Liver (tissue), 9 donors: ENCODE data around the gene BRWD1. TPM values are rescaled to one million over a fixed set of nuclear protein-coding genes. Genes with fewer than 3 reads are reported as not detected.

Source experiments
- DNase-seq: peaks from one replicate; pipeline ENCODE4 v3.0.0-alpha.2; 2017; ENCODE audit warnings: low spot score
- H3K27ac ChIP-seq, 2 donors: one replicate each; pipeline ENCODE4 v1.7.0; 2013; ENCODE audit warnings: inconsistent platforms in 2 of 2, low read length in 2 of 2, control low read depth in 1 of 2, low read depth in 1 of 2, mild to moderate bottlenecking in 1 of 2
- H3K27me3 ChIP-seq, 4 donors: one replicate each; pipeline versions ENCODE4 v1.6.1 to v1.7.0; 2013; ENCODE audit warnings: low read length in 3 of 4, inconsistent platforms in 1 of 4, mild to moderate bottlenecking in 1 of 4, moderate library complexity in 1 of 4; ENCODE audit not compliant: control insufficient read depth in 4 of 4, insufficient read depth in 4 of 4
- H3K36me3 ChIP-seq, 4 donors: one replicate each; pipeline versions ENCODE4 v1.6.1 to v1.7.0; 2013; ENCODE audit warnings: low read length in 3 of 4, mild to moderate bottlenecking in 3 of 4, low read depth in 1 of 4, moderate library complexity in 1 of 4; ENCODE audit not compliant: control insufficient read depth in 4 of 4, insufficient read depth in 3 of 4
- H3K4me1 ChIP-seq, 4 donors: one replicate each; pipeline versions ENCODE4 v1.6.1 to v1.7.0; 2013; ENCODE audit warnings: low read length in 3 of 4, mild to moderate bottlenecking in 3 of 4, moderate library complexity in 1 of 4; ENCODE audit not compliant: control insufficient read depth in 4 of 4, insufficient read depth in 4 of 4
- H3K4me3 ChIP-seq, 3 donors: one replicate each; pipeline versions ENCODE4 v1.6.1 to v1.7.0; 2013; ENCODE audit warnings: low read length in 3 of 3, control low read depth in 1 of 3, low read depth in 1 of 3, mild to moderate bottlenecking in 1 of 3
- H3K9ac ChIP-seq, 2 donors: one replicate each; pipeline ENCODE4 v1.7.0; 2013; ENCODE audit warnings: low read length in 2 of 2, mild to moderate bottlenecking in 2 of 2, moderate library complexity in 2 of 2, control low read depth in 1 of 2, low read depth in 1 of 2
- H3K9me3 ChIP-seq, 4 donors: one replicate each; pipeline versions ENCODE4 v1.6.1 to v1.7.0; 2013; ENCODE audit warnings: low read length in 3 of 4; ENCODE audit not compliant: control insufficient read depth in 4 of 4
- EGR1 ChIP-seq, 2 donors: IDR thresholded peaks; 2 replicates each; pipeline ENCODE4 v1.6.1; 2016 to 2018; ENCODE audit warnings: antibody characterized with exemption in 2 of 2, low read depth in 2 of 2
- FOXA1 ChIP-seq: IDR thresholded peaks from 2 replicates; pipeline ENCODE4 v1.6.1; 2016; ENCODE audit warnings: antibody characterized with exemption
- FOXA2 ChIP-seq: IDR thresholded peaks from 2 replicates; pipeline ENCODE4 v1.6.1; 2016; ENCODE audit warnings: antibody characterized with exemption
- GABPA ChIP-seq, 2 donors: IDR thresholded peaks in 1 of 2; conservative IDR thresholded peaks in 1 of 2; 2 replicates each; pipeline ENCODE4 v1.6.1; 2016; ENCODE audit warnings: antibody characterized with exemption in 2 of 2, mild to moderate bottlenecking in 1 of 2, moderate library complexity in 1 of 2
- HNF4A ChIP-seq, 2 donors: conservative IDR thresholded peaks; 2 replicates each; pipeline ENCODE4 v1.6.1; 2016; ENCODE audit warnings: antibody characterized with exemption in 2 of 2, mild to moderate bottlenecking in 2 of 2
- HNF4G ChIP-seq: IDR thresholded peaks from 2 replicates; pipeline ENCODE4 v1.6.1; 2016; ENCODE audit warnings: antibody characterized with exemption
- JUND ChIP-seq, 2 donors: IDR thresholded peaks; 2 replicates each; pipeline ENCODE4 v1.6.1; 2016; ENCODE audit warnings: antibody characterized with exemption in 2 of 2
- RAD21 ChIP-seq, 2 donors: IDR thresholded peaks; 2 replicates each; pipeline ENCODE4 v1.6.1; 2016; ENCODE audit warnings: antibody characterized with exemption in 2 of 2, mild to moderate bottlenecking in 2 of 2
- RXRA ChIP-seq, 2 donors: IDR thresholded peaks; 2 replicates each; pipeline ENCODE4 v1.6.1; 2017 to 2018; ENCODE audit warnings: antibody characterized with exemption in 2 of 2, mild to moderate bottlenecking in 1 of 2
- SP1 ChIP-seq: IDR thresholded peaks from 2 replicates; pipeline ENCODE4 v1.6.1; 2018; ENCODE audit warnings: antibody characterized with exemption, mild to moderate bottlenecking
- TAF1 ChIP-seq: conservative IDR thresholded peaks from 2 replicates; pipeline ENCODE4 v1.6.1; 2016; ENCODE audit warnings: antibody characterized with exemption, mild to moderate bottlenecking
- YY1 ChIP-seq: IDR thresholded peaks from 2 replicates; pipeline ENCODE4 v1.6.1; 2016; ENCODE audit warnings: antibody characterized with exemption, mild to moderate bottlenecking
- WGBS: extraction: QIAGEN DNeasy Blood & Tissue Kit; methylation state at CpG from one replicate; pipeline ENCODE4 v1.1.7; 2013; 5-methylcytosine and 5-hydroxymethylcytosine counted together
- polyA plus RNA-seq, 2 donors: library from polyadenylated mRNA; stranded (reverse) in 1 of 2; unstranded in 1 of 2; fragments of 200-250 nt in 1 of 2; fragments of >200 nt in 1 of 2; fragmentation: Nextera tagmentation in 1 of 2; extraction: Ambion mirVana in 1 of 2; gene quantifications; one replicate each; pipeline versions ENCODE4 v1.2.1 to v1.2.3, GENCODE V29; 2013 to 2015
- total RNA-seq, 2 donors: library from RNA; depleted of rRNA; stranded (reverse); fragments of >200 nt; gene quantifications; one replicate each; pipeline ENCODE4 v1.2.3, GENCODE V29; 2014
- TF ChIP-seq, protein P1 (sequence below): IDR thresholded peaks from 2 replicates; pipeline ENCODE4 v1.6.1; 2016; ENCODE audit warnings: antibody characterized with exemption
- TF ChIP-seq, protein P2 (sequence below): IDR thresholded peaks from 2 replicates; pipeline ENCODE4 v1.6.1; 2016; ENCODE audit warnings: antibody characterized with exemption
- TF ChIP-seq, protein P3 (sequence below): fragments of 150-350 bp; IDR thresholded peaks from 2 replicates; pipeline ENCODE4 v1.5.1; 2017; ENCODE audit warnings: improper control_type of control experiment, low read depth, low read length; ENCODE audit not compliant: missing input control
- TF ChIP-seq, protein P4 (sequence below): IDR thresholded peaks from 2 replicates; pipeline ENCODE4 v1.6.1; 2016; ENCODE audit warnings: antibody characterized with exemption, mild to moderate bottlenecking
- TF ChIP-seq, protein P5 (sequence below): IDR thresholded peaks from 2 replicates; pipeline ENCODE4 v1.6.1; 2016; ENCODE audit warnings: antibody characterized with exemption
- donor health status: healthy.
- donor health status: healthy.
- donor health status: healthy.
- donor health status: healthy.
- donor health status: healthy.

BRWD1 gene
- total and polyA plus RNA-seq, 4 donors, result 5.2 to 56.6 (median 20.9) TPM

DNA sequence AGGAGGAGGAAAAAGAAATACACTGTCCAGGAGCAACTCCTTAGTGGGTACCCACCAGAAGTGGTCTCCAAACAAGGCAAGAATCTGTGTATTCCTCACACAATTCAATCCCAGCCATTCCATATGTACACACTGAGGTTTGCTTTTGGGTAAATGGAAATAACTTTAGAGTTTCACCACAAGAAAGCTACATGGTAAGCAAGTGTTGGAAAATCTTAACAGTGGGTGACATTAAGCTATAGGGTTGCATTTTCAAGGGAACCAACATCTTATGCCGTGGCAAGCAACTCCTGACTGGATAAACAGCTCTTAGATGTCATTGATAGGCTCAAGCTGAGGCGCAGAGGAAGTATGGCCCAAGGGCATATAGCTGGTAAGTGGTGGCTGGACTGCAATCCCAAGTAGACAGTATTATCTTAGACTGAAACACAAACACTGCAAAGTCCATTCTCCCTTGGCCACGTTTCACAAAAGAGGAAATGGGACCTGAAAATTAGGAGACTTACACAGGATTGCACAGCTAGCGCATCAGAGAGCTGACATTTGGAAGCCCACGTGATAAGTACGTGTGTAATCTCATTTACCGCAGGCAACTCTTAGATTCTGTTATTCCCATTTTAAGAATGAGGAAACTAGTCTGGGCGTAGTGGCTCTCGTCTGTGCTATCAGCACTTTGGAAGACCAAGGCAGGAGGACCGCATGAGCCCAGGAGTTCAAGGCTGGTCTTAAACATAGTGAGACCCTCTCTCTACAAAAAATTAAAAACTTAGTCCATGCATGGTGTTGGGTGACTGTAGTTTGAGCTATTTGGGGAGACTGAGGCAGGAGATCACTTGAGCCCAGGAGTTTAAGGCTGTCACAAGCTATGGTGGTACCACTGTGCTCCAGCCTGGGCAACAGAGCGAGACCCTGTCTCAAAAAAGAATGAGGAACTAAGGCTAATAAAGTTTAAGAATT is 4.0 kb upstream of the BRWD1 start:
- H3K9ac ChIP-seq, result no peak overlapping the region
- no peak for TF ChIP-seq GABPA (IDR thresholded peaks at IDR 0.05 in 1 of 2, conservative IDR thresholded peaks at IDR 0.05 in 1 of 2)
- TF ChIP-seq, protein P1, sequence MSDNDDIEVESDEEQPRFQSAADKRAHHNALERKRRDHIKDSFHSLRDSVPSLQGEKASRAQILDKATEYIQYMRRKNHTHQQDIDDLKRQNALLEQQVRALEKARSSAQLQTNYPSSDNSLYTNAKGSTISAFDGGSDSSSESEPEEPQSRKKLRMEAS, result no peak
- TF ChIP-seq RXRA (IDR thresholded peaks at IDR 0.05), result no peak
- no peak for TF ChIP-seq TAF1
- peak; percentile 25 for TF ChIP-seq SP1
- no peak for TF ChIP-seq FOXA1
- TF ChIP-seq, protein P2, sequence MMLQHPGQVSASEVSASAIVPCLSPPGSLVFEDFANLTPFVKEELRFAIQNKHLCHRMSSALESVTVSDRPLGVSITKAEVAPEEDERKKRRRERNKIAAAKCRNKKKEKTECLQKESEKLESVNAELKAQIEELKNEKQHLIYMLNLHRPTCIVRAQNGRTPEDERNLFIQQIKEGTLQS, result no peak
- TF ChIP-seq, protein P3, sequence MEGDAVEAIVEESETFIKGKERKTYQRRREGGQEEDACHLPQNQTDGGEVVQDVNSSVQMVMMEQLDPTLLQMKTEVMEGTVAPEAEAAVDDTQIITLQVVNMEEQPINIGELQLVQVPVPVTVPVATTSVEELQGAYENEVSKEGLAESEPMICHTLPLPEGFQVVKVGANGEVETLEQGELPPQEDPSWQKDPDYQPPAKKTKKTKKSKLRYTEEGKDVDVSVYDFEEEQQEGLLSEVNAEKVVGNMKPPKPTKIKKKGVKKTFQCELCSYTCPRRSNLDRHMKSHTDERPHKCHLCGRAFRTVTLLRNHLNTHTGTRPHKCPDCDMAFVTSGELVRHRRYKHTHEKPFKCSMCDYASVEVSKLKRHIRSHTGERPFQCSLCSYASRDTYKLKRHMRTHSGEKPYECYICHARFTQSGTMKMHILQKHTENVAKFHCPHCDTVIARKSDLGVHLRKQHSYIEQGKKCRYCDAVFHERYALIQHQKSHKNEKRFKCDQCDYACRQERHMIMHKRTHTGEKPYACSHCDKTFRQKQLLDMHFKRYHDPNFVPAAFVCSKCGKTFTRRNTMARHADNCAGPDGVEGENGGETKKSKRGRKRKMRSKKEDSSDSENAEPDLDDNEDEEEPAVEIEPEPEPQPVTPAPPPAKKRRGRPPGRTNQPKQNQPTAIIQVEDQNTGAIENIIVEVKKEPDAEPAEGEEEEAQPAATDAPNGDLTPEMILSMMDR, result no peak
- no peak for TF ChIP-seq FOXA2
- peak; percentile 24 for TF ChIP-seq HNF4G
- TF ChIP-seq, protein P4, sequence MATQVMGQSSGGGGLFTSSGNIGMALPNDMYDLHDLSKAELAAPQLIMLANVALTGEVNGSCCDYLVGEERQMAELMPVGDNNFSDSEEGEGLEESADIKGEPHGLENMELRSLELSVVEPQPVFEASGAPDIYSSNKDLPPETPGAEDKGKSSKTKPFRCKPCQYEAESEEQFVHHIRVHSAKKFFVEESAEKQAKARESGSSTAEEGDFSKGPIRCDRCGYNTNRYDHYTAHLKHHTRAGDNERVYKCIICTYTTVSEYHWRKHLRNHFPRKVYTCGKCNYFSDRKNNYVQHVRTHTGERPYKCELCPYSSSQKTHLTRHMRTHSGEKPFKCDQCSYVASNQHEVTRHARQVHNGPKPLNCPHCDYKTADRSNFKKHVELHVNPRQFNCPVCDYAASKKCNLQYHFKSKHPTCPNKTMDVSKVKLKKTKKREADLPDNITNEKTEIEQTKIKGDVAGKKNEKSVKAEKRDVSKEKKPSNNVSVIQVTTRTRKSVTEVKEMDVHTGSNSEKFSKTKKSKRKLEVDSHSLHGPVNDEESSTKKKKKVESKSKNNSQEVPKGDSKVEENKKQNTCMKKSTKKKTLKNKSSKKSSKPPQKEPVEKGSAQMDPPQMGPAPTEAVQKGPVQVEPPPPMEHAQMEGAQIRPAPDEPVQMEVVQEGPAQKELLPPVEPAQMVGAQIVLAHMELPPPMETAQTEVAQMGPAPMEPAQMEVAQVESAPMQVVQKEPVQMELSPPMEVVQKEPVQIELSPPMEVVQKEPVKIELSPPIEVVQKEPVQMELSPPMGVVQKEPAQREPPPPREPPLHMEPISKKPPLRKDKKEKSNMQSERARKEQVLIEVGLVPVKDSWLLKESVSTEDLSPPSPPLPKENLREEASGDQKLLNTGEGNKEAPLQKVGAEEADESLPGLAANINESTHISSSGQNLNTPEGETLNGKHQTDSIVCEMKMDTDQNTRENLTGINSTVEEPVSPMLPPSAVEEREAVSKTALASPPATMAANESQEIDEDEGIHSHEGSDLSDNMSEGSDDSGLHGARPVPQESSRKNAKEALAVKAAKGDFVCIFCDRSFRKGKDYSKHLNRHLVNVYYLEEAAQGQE, result no peak
- peak; percentile 62 to 64 for TF ChIP-seq HNF4A (conservative IDR thresholded peaks at IDR 0.05)

DNA sequence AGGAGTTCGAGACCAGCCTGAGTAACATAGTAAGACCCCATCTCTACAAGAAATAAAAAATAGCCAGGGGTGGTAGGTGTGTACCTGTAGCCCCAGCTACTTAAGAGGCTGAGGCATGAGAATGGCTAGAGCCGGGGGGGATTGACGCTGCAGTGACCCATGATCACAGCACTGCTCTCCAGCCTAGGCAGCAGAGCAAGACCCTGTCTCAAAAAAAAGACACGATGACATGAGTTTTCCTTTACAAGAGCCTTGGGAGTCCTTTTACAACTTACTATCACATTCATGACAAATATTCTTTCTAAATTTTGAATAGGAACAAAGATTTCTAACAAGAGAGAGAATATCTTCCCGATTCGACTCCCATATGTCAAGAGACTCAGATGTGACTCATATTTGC is 3.3 kb upstream of the BRWD1 start:
- Histone ChIP-seq H3K4me1 (peaks cover 0 to 22% (median 11%) of the 10 kb centered on the region in 4 donors), H3K27ac (peak overlapping the region in 1 of 2 donors; percentile 46), H3K9me3 (no peaks in the 10 kb centered on the region), H3K36me3 (no peaks in the 10 kb centered on the region), H3K9ac (no peak overlapping the region), H3K4me3 (no peak overlapping the region), H3K27me3 (no peaks in the 10 kb centered on the region)
- WGBS, result 96% methylated on average over 6 of the region's 6 CpGs
- DNase-seq, result no peak
- TF ChIP-seq FOXA2 (no peak), TAF1 (no peak), HNF4A (conservative IDR thresholded peaks at IDR 0.05) (no peak), FOXA1 (no peak), EGR1 (IDR thresholded peaks at IDR 0.05; ENCODE audit: low read depth in 2 of 2) (no peak), RAD21 (IDR thresholded peaks at IDR 0.05) (no peak), YY1 (no peak), JUND (IDR thresholded peaks at IDR 0.05) (no peak), HNF4G (no peak), SP1 (no peak)
- TF ChIP-seq, protein P4, result no peak
- TF ChIP-seq, protein P5, sequence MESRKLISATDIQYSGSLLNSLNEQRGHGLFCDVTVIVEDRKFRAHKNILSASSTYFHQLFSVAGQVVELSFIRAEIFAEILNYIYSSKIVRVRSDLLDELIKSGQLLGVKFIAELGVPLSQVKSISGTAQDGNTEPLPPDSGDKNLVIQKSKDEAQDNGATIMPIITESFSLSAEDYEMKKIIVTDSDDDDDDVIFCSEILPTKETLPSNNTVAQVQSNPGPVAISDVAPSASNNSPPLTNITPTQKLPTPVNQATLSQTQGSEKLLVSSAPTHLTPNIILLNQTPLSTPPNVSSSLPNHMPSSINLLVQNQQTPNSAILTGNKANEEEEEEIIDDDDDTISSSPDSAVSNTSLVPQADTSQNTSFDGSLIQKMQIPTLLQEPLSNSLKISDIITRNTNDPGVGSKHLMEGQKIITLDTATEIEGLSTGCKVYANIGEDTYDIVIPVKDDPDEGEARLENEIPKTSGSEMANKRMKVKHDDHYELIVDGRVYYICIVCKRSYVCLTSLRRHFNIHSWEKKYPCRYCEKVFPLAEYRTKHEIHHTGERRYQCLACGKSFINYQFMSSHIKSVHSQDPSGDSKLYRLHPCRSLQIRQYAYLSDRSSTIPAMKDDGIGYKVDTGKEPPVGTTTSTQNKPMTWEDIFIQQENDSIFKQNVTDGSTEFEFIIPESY, result no peak

More for the DNA sequence above, 4.0 kb upstream of the BRWD1 start:
- peak overlapping the region in 1 of 2 donors; percentile 46 for H3K27ac ChIP-seq
- H3K4me1 ChIP-seq, result peaks cover 0 to 16% (median 6%) of the 10 kb centered on the region in 4 donors
- H3K36me3 ChIP-seq, result no peaks in the 10 kb centered on the region
- DNase-seq, result no peak
- no peaks in the 10 kb centered on the region for H3K27me3 ChIP-seq
- 59% methylated on average over 11 of the region's 11 CpGs for whole genome bisulfite sequencing
- H3K9me3 ChIP-seq, result no peaks in the 10 kb centered on the region
- H3K4me3 ChIP-seq, result no peak overlapping the region
